ENCODE results near the gene CST5. TPM values are rescaled to one million over a fixed set of nuclear protein-coding genes. Genes with fewer than 3 reads are reported as not detected.

Gene CST5
- total RNA-seq (not detected), polyA plus RNA-seq (not detected)

DNA sequence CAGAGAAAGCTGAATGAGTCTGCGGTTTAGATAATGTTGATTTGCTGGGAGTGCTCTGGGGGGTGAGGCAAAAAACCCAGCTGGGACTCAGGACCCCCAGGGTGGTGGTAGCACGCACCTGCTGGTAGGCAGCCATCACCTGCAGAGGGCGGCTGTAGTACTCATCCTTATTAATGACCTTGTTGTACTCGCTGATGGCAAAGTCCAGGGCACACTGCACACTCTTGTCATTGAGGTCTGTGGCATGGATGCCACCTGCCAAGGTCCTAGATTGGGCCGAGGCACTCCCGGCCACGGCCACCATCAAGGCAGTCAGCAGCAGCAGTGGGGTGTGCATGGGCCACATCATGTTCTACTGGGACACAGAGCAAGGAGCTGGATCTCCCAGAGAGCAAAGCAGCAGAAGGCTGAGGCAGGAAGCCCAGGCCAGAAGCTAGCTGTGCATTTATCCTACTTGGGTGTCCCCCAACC lies at the start of gene CST5:
TSS of gene CST5 (minus strand) at position 421 of the 471 bp plus-strand sequence. CDS start at position 349, 72 bp downstream.
- no peaks in the 10 kb centered on the region for H3K4me1 ChIP-seq (ENCODE audit: insufficient read depth)
- H3K4me3 ChIP-seq (ENCODE audit: low read depth, low read length) = no peak within 1 kb of the TSS
- H3K36me3 ChIP-seq (ENCODE audit: insufficient read depth) = no peaks in the 10 kb centered on the region
- H3K27ac ChIP-seq (ENCODE audit: low read depth) = no peak within 1 kb of the TSS
- WGBS = 90% methylated on average over 7 of the region's 7 CpGs
- DNase-seq (ENCODE audit: extremely low spot score) = no peak

GRCh38 chr20:23928788-23929187 lies 49.2 kb upstream of the CST5 start:
- 70% methylated on average over 10 of the region's 10 CpGs for WGBS
- no peak for DNase-seq (ENCODE audit: extremely low spot score)
- H3K36me3 ChIP-seq (ENCODE audit: insufficient read depth) = no peaks in the 10 kb centered on the region

GRCh38 chr20:23928353-23928752 lies 48.8 kb upstream of the CST5 start:
- no peaks in the 10 kb centered on the region for H3K4me1 ChIP-seq (ENCODE audit: insufficient read depth)
- no peaks in the 10 kb centered on the region for H3K36me3 ChIP-seq (ENCODE audit: insufficient read depth)
- WGBS = 87% methylated on average over 9 of the region's 9 CpGs

More at GRCh38 chr20:23928788-23929187, 49.2 kb upstream of the CST5 start:
- no peak overlapping the region for H3K27ac ChIP-seq (ENCODE audit: low read depth)
- no peaks in the 10 kb centered on the region for H3K4me1 ChIP-seq (ENCODE audit: insufficient read depth)
- H3K4me3 ChIP-seq (ENCODE audit: low read depth, low read length) = no peak overlapping the region

DNA sequence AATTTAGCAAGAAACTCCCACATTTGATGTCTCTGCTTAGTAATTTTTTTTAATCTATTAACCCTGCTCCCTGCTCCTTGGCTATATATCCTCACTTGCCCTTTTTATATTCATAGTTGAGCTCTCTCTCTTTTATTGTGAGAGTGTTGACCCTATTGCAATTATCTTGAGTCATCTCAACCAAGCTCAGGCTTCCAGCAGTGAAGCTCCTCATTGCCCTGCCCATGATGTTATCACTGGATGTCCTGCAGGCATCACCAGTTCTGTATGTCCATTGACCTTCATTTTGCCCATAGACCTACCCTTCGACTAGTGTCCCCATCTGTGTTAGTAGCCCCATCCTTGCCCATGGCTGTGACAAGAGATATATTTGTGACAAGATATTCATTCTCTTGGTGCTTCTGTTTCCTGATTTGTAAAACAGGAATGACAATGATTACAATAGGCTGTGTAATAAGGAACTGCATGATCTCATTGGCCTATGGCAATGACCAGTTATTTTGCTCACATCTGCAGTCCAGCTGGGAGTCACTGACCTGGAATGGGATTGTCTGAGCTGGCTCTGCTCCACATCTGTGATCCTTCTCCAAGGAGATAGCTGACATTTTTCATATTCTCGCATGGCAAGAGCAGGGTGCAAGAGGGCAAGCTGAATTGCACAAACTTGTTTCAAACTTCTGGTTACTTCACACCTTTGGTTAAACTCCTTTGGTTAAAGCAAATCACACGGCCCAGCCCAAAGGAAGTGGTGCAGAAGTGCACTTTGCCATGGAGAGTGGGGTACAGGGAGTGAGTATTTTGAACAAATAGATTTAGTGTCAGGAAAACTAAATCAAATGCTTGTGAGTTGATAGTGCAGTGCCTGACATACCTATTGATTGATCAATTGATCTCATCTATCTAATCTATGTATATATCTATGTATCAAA lies 47.7 kb upstream of the CST5 start:
- no peak overlapping the region for H3K27ac ChIP-seq (ENCODE audit: low read depth)
- H3K36me3 ChIP-seq (ENCODE audit: insufficient read depth) = no peaks in the 10 kb centered on the region
- WGBS = 59% methylated on average over 3 of the region's 3 CpGs
- H3K4me1 ChIP-seq (ENCODE audit: insufficient read depth) = no peaks in the 10 kb centered on the region
- H3K4me3 ChIP-seq (ENCODE audit: low read depth, low read length) = no peak overlapping the region
- DNase-seq (ENCODE audit: extremely low spot score) = no peak

More at GRCh38 chr20:23928353-23928752, 48.8 kb upstream of the CST5 start:
- no peak overlapping the region for H3K4me3 ChIP-seq (ENCODE audit: low read depth, low read length)
- H3K27ac ChIP-seq (ENCODE audit: low read depth) = no peak overlapping the region
- DNase-seq (ENCODE audit: extremely low spot score) = no peak

DNA sequence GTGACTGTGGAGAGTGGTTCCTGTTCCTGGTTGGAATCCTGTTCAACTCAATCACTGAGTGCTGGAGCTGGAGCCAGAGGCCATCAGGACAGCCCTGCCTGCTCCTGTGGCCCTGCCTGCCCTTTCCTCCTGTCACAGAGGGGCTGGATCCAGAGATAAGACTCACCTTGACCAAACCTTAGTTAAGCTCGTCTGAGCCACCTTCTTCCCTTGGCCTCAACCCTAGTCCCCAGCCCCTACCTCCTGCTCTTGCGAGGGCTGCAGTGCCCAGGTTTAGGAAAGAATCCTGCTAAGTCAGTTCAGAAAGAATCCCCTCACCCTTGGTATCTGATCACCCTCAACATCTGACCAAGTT lies 47.0 kb upstream of the CST5 start:
- H3K4me1 ChIP-seq (ENCODE audit: insufficient read depth) = no peaks in the 10 kb centered on the region
- DNase-seq (ENCODE audit: extremely low spot score) = no peak
- no peak overlapping the region for H3K27ac ChIP-seq (ENCODE audit: low read depth)
- no peak overlapping the region for H3K4me3 ChIP-seq (ENCODE audit: low read depth, low read length)
- WGBS = 62% methylated on average over 2 of the region's 2 CpGs
- no peaks in the 10 kb centered on the region for H3K36me3 ChIP-seq (ENCODE audit: insufficient read depth)

DNA sequence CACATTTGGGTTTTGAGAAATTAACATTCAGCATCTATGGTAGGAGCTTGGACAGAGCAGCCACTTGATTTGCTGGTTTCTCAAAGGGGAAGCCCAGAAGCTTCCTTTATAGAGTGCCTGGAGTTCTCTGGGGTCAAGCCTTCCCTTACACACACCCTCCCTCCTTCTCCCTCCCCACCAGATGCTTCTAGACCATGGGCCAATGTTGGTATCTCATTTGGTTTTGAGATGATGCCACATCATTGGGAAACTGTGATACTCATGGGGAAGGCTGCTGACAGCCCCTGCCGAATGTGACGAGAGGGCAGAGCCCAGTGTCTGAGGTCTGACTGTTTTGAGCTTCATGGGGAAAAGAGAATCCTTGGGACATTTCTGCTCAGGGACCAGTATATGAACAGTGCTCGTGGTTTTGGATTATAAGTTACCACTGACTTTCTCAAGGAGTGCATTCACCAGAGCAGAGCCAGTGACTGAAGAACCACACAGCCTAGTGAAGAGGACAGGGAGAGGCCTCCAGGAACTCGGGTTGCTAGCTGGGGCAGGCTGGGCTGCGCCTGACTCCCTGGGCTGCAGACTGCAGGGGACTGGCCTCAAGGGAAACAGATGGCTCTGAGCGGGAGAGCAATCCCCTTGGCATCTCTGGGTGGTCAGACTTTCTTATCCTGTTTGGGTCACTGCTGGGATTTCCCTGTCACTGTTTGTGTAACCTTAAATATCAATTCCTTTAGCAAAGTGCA lies 46.4 kb upstream of the CST5 start:
- WGBS = 75% methylated on average over 6 of the region's 6 CpGs
- no peak for DNase-seq (ENCODE audit: extremely low spot score)
- no peak overlapping the region for H3K27ac ChIP-seq (ENCODE audit: low read depth)
- no peaks in the 10 kb centered on the region for H3K36me3 ChIP-seq (ENCODE audit: insufficient read depth)
- no peak overlapping the region for H3K4me3 ChIP-seq (ENCODE audit: low read depth, low read length)
- no peaks in the 10 kb centered on the region for H3K4me1 ChIP-seq (ENCODE audit: insufficient read depth)

- no peaks in the 10 kb centered on the region for H3K36me3 ChIP-seq (ENCODE audit: insufficient read depth)
- no peak overlapping the region for H3K4me3 ChIP-seq (ENCODE audit: low read depth, low read length)
- H3K27ac ChIP-seq (ENCODE audit: low read depth) = no peak overlapping the region
- DNase-seq (ENCODE audit: extremely low spot score) = no peak
- H3K4me1 ChIP-seq (ENCODE audit: insufficient read depth) = no peaks in the 10 kb centered on the region
- WGBS = 81% methylated on average over 2 of the region's 2 CpGs
Measured at GRCh38 chr20:23924751-23925150, 45.2 kb upstream of the CST5 start.

GRCh38 chr20:23923891-23924435 lies 44.4 kb upstream of the CST5 start:
- 78% methylated on average over 7 of the region's 7 CpGs for WGBS
- no peak for DNase-seq (ENCODE audit: extremely low spot score)
- H3K36me3 ChIP-seq (ENCODE audit: insufficient read depth) = no peaks in the 10 kb centered on the region

GRCh38 chr20:23923311-23923710 lies 43.8 kb upstream of the CST5 start:
- DNase-seq (ENCODE audit: extremely low spot score) = no peak
- 78% methylated on average over 6 of the region's 6 CpGs for WGBS
- Histone ChIP-seq H3K36me3 (ENCODE audit: insufficient read depth) (no peaks in the 10 kb centered on the region), H3K4me3 (ENCODE audit: low read depth, low read length) (no peak overlapping the region), H3K27ac (ENCODE audit: low read depth) (no peak overlapping the region), H3K4me1 (ENCODE audit: insufficient read depth) (no peaks in the 10 kb centered on the region)

More at GRCh38 chr20:23923891-23924435, 44.4 kb upstream of the CST5 start:
- Histone ChIP-seq H3K27ac (ENCODE audit: low read depth) (no peak overlapping the region), H3K4me1 (ENCODE audit: insufficient read depth) (no peaks in the 10 kb centered on the region), H3K4me3 (ENCODE audit: low read depth, low read length) (no peak overlapping the region)

GRCh38 chr20:23920408-23921325 lies 41.1 kb upstream of the CST5 start:
- WGBS = 34% methylated on average over 5 of the region's 5 CpGs
- H3K36me3 ChIP-seq (ENCODE audit: insufficient read depth) = no peaks in the 10 kb centered on the region
- no peak overlapping the region for H3K27ac ChIP-seq (ENCODE audit: low read depth)
- no peak overlapping the region for H3K4me3 ChIP-seq (ENCODE audit: low read depth, low read length)
- H3K4me1 ChIP-seq (ENCODE audit: insufficient read depth) = no peaks in the 10 kb centered on the region
- DNase-seq (ENCODE audit: extremely low spot score) = no peak

- no peak for DNase-seq (ENCODE audit: extremely low spot score)
- 78% methylated on average over 4 of the region's 4 CpGs for WGBS
- no peak overlapping the region for H3K27ac ChIP-seq (ENCODE audit: low read depth)
- no peak overlapping the region for H3K4me3 ChIP-seq (ENCODE audit: low read depth, low read length)
- H3K4me1 ChIP-seq (ENCODE audit: insufficient read depth) = no peaks in the 10 kb centered on the region
- H3K36me3 ChIP-seq (ENCODE audit: insufficient read depth) = no peaks in the 10 kb centered on the region
Measured at GRCh38 chr20:23918896-23919295, 39.3 kb upstream of the CST5 start.

- no peaks in the 10 kb centered on the region for H3K36me3 ChIP-seq (ENCODE audit: insufficient read depth)
- DNase-seq (ENCODE audit: extremely low spot score) = no peak
- 61% methylated on average over 11 of the region's 11 CpGs for WGBS
- no peak overlapping the region for H3K4me3 ChIP-seq (ENCODE audit: low read depth, low read length)
- no peak overlapping the region for H3K27ac ChIP-seq (ENCODE audit: low read depth)
- no peaks in the 10 kb centered on the region for H3K4me1 ChIP-seq (ENCODE audit: insufficient read depth)
Measured at GRCh38 chr20:23918101-23918862, 38.7 kb upstream of the CST5 start.
